ENCODE data around the gene MYCL.
"Not testable (repeated sequence)": the region's sequence is repeated elsewhere in the genome, so short reads cannot be mapped to it uniquely, and the experiment has no call there.

The MYCL gene

GRCh38 chr1:39886757-39887231 lies 14.9 kb downstream of the MYCL start:
- no peak for DNase-seq

- no peak for DNase-seq
Observed at GRCh38 chr1:39885516-39885915, 16.2 kb downstream of the MYCL start.

- DNase-seq: no peak
Observed at GRCh38 chr1:39882152-39882551, 19.6 kb downstream of the MYCL start.

GRCh38 chr1:39877980-39878956 lies 23.4 kb downstream of the MYCL start:
- DNase-seq: no peak

- DNase-seq: no peak
Observed at GRCh38 chr1:39877231-39877778, 24.4 kb downstream of the MYCL start.

- no peak for DNase-seq
Observed at GRCh38 chr1:39876144-39876543, 25.6 kb downstream of the MYCL start.

GRCh38 chr1:39872698-39873097 lies 29.0 kb downstream of the MYCL start:
- no peak for DNase-seq

- no peak for DNase-seq
Observed at GRCh38 chr1:39871796-39872195, 29.9 kb downstream of the MYCL start.

GRCh38 chr1:39871043-39871442 lies 30.7 kb downstream of the MYCL start:
- DNase-seq: not testable (repeated sequence)

GRCh38 chr1:39869538-39870112 lies 32.1 kb downstream of the MYCL start:
- DNase-seq: not testable (repeated sequence)

- DNase-seq: no peak
Observed at GRCh38 chr1:39866767-39867166, 35.0 kb downstream of the MYCL start.

- DNase-seq: no peak
Observed at GRCh38 chr1:39865762-39866161, 36.0 kb downstream of the MYCL start.

- DNase-seq: no peak
Observed at GRCh38 chr1:39863177-39863576, 38.5 kb downstream of the MYCL start.

GRCh38 chr1:39861003-39861402 lies 40.7 kb downstream of the MYCL start:
- no peak for DNase-seq

GRCh38 chr1:39859859-39860812 lies 41.6 kb downstream of the MYCL start:
- DNase-seq: no peak

- no peak for DNase-seq
Observed at GRCh38 chr1:39858315-39858714, 43.4 kb downstream of the MYCL start.

- DNase-seq: no peak
Observed at GRCh38 chr1:39857126-39857878, 44.4 kb downstream of the MYCL start.

GRCh38 chr1:39854738-39855137 lies 47.0 kb downstream of the MYCL start:
- DNase-seq: no peak

GRCh38 chr1:39854314-39854713 lies 47.4 kb downstream of the MYCL start:
- no peak for DNase-seq

- no peak for DNase-seq
Observed at GRCh38 chr1:39852876-39853275, 48.8 kb downstream of the MYCL start.

- DNase-seq: no peak
Observed at GRCh38 chr1:39852214-39852791, 49.4 kb downstream of the MYCL start.
